Head of caudate nucleus (tissue), 42 donors: ENCODE measurements around the gene DPYSL3.

Experiments used
- DNase-seq, 42 donors: peaks; one replicate each; pipeline versions ENCODE4 v3.0.0 to v3.0.0-alpha.2; 2020 to 2021; ENCODE audit warnings: mixed read lengths in 7 of 42
- intact Hi-C: fragments of 100-400 bp; cut with DNase I; formaldehyde crosslinking; loops from one replicate; pipeline ENCODE4 v1.15.0; 2022

Gene DPYSL3

DNA sequence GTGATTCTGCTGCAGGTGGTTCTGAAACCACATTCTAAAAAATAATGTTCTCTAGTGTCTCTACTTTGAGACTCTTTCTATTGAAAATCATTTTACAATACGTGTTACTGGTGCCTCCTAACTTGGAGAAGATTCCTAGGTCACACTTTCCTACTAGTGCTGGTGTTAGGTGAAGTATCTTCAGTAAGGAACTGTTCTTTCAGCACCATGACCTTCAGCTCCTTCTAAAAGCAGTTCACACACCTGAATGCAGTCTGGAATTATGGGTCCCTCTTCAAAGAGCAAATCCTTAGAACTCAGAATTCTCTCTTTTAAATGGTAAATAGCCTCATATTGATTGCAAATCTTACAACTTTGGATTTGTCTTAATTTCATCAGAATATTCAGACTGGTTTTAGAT, 10.6 kb upstream of the DPYSL3 start:
- DNase-seq = no peak
- intact Hi-C loops = no loop called here

DNA sequence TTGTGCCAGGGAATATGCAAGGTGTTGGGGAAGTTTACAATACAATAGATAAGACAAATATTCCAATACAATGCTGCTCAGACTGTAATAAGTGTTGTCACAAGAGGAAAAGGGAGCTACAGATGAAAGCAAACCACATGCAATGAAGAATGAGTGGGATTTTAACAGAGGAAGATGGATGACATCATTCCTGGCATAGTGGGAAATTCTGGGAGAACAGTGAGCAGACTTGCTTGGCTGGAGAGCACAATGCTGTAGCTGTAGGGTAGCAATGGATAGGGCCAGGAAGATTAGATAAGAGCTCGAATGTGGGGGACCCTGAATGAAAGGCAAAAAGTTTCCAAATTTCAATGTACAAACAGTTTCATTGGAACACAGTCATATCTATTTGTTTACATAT, 9.5 kb upstream of the DPYSL3 start:
- no peak for DNase-seq
- intact Hi-C loops = no loop called here

DNA sequence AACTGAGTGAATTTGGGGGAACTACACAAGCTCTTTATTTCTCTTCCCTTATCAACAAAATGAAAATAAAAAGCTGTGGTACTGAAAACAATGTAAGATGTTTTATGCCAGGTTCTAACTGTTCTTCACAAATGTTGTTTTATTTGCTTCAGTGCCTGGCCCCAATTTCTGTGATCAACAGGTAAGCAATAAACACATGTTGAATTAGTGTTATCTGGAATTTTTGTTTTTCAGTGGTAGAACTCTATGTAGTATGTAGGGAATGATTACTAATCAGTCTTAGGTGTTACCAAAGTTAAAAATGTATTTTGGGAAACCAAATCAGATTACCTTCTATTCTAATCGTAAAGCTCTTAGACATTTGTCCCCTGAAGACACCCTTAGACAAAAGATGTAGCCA, 7.5 kb upstream of the DPYSL3 start:
- intact Hi-C loops = no loop called here

DNA sequence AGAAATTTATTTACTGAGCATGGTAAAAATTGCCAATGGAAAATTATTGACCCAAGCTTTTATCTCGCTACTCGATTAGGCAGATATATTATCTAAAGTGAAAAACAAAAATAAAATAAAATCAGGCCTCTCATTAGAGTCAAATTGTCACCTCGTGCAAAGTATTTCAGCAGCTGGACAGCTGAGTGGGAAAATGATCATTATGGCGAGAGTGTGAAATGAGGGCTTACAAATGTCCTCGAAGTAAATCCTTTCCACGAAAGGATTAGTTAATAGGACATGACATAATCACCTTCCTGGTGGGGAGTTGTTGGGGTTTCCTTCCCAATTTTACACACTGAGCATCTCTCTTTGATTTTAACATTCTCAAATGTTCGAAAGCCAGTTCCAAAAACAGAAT, 5.4 kb upstream of the DPYSL3 start:
- DNase-seq = no peak
- intact Hi-C loops = no loop called here

More for the DNA sequence above, 7.5 kb upstream of the DPYSL3 start:
- no peak for DNase-seq

DNA sequence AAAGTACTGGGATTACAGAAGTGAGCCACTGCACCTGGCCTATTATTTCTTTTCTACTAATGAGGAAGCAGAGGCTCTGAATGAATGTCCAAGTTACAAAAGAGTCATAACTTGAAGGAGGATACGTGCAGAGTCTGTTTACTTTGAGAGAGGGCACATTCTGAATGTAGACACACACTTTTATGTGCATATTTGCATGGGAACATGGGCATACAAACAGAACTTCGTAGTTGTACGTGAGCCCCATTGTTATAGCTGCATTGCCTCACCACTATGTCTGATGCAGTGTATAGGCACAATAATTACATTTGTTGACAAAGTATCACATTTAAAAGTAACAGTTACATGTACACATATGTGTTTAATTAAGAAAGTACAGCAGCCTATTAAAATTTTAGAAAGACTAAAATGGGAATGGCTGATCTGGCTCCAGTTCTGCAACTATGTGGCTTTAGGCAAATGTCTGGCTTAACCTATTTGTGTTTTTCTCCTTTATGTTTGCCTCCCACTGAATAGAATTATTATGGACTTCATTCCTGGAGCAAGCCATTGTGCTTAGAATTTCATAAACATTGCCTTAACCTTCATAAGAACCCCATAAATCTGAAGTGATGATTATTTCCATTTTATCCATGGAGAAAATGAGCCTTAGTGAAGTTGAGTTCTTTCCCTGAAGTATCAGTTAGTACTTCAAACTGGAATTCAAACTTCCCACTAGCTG, 3.0 kb upstream of the DPYSL3 start:
- DNase-seq = no peak
- intact Hi-C loops = no loop called here

DNA sequence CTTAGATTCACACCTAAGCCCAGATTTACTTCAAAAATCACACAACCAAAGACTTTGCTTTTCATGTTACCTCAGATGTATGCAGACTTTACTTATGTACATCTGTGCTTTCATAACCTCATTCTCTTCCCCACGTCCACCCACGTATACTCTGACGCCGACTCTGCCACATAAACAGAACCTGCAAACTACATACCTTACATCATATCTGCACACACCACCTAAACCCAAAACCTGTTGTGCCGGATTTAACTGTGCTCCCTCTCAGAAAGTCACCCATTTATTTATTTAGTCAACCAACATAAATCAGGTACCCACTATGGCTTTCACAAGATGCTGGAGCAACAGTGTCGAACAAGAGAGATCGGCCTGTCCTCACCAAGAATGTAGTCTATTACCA, 1.0 kb upstream of the DPYSL3 start:
- intact Hi-C loops = no loop called here
- no peak for DNase-seq

DNA sequence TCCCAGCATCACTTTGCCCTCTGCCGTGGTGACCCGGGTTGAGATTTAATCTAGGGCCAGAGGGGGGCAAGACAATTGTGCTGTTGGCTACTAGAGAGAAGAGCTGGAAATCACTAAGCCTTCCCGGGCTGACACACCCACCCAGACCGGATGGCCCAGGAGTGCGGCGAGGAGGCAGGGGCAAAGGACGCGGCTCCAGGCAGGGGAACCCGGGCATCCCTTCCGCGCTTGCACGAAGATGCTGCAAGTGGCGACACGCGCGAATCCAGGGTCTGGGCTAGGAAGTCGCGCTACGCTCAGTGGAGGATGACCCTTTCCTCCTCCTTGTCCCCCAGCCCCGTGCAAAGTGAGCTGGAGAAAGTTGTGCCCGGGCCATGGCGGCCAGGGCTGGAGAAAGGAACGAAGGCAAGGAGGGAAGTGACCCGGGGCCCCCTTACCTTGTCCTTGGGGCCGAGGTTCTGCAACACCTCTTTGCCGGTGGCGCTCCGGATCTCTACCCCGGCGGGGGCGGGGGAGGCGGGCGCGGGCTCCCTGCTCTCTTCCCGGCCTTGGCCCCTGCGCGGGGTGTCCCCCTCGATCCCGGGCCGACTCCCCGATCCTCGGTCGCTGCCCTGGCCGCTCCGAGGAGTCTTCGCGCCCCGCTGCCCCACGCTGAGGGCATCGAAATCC, 693 bp downstream of the DPYSL3 start:
- peak in 17 of 42 donors; percentile 4 to 43 (median 12) for DNase-seq
- intact Hi-C loops = no loop called here

DNA sequence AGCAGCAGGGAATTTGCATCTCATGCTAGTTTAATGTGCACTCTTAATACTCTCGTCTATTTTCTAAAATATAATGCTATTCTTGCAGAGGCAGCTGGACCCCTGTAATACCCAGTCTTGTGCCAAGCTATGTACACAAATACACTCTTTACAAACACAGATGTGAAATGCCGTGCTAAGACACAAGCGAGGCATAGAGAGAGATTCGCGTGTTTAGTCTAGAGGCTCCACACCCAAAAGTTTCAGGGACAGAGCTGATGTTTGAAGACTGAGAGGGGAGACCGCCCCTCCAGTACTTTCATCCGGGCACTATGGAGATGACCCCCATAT, 1.2 kb downstream of the DPYSL3 start:
- intact Hi-C loops = no loop called here
- DNase-seq = no peak

DNA sequence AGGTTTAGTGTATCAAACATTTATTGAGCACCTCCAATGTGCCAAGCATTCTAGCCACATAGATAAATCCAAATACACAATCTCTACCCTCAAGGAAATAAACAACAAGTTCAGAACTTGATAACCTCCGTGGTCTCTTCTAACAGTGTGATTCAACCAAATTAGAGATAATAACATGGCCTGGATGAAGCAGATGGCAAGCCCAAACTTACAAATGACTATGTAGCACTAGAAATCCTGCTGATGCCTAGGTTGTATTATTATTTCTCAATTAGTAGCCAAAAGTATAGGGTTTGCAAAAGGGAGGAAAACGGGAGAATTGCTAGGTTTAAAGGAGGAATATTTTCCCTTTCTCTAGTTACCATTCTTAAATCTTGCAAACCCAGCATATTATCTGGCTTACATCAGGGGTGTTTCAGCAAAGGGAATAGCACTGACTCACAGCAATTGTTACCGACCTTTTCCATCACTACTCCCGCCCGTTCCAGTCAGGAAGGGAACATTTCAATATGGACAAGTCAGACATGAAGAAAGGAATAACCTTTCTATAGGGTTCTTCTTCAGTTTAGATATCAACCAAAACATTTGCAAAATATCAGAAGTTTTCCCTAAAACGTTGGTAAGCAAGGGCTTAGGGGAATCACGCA, 2.3 kb downstream of the DPYSL3 start:
- DNase-seq = peak in 1 of 42 donors; percentile 37
- intact Hi-C loops = no loop called here

DNA sequence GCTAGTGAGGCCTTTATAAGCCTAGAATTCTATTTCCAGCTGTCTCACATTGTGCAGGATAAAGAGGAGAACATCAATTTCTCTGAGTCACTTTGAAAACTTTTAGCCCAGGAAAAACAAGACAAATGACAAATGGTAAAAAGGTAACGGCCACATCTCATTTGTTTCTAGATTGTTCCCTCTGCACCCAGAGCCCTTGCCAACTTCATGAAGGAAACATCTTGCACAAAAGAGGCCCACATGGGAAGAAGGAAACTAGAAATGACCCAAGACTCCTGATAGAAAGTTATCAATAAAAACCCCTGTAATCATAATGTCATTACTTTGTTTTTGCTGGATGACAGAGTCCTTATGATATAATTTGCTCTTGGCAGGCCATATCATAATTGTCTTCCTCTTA, 5.3 kb downstream of the DPYSL3 start:
- intact Hi-C loops = no loop called here
- no peak for DNase-seq

DNA sequence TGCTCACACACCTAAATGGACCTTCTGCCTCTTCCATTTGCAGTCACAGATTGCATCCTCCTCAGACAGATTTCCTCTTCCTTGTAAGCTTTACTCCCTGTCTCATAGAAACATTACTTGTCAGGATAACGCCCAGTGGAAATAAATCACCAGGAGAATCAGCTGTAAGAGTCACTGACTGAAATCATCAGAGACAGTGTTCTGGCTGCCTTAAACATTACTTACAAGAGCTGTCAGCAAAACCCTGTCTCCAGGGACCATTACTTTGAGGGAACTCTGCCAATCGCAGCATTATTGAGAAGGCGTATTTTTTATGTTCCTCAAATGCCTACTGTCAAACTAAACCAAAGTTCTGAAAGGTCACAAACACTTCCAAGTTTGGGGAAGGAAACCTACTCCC, 5.9 kb downstream of the DPYSL3 start:
- DNase-seq = no peak
- intact Hi-C loops = no loop called here

DNA sequence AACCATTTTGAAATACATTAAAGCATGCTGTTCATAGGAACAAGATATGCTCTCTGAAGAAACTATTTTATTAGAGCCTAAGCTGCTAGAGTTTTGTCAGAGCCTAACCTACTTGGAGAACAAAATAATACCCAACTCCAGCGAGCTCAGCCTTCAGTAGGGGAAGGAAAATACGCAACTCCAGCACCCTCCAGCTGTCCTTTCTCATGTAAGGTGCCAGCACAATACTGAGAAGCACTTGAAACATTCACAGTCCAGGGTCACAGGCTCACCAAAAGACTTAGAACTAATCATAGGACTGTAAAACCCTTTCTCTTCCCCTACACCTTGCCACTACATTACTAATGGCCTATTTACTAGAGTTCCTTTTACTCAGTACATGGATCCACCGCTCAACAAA, 18.9 kb downstream of the DPYSL3 start:
- DNase-seq = no peak
- intact Hi-C loops = no loop called here

DNA sequence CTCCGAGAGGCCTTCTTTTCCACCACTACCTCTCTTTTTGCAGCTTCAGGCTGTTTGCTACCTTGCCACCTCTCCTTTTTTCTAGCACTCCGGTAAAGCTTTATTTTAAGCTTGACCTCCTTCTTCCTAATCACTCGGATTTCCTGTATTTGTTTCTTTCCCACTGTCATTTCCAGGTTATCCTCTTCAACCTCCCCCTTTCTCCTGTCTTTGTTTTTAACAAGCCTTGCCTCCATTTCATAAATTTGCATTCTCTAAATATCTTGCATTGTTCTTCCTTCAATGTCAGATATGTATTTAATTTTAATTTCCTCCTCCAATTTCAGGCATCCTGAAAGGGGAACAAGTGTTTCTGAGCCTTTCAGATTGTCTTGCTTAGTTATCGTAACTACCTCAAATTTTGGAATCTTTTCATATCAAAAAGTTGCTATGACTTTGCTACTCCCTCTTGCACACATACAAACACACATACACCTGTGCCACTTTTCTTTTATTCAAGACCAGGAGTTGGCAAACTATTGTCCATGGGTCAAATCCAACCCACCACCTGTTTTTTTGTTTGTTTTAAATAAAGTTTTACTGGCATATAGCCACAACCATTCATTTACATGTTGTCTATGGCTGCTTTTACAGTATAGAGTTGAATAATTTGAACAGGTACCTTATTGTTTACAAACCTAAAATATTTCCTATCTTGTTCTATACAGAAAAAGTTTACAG, 22.7 kb downstream of the DPYSL3 start:
- intact Hi-C loops = no loop called here
- no peak for DNase-seq

DNA sequence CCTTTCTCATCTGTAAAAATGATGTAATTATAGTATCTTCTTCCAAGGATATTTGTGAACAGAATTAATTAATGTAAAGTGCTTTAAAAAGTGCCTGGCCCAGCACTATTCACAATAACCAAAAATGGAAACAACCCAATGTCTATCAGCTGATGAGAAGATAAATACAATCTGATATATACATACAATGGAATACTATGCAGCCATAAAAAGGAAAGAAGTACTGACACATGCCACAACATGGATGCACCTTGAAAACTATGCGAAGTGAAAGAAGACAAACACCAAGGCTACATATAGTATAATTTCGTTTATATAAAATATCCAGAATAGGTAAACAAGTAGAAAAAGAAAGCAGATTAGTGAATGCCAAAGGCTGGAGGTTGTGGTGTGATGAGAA, 24.1 kb downstream of the DPYSL3 start:
- no peak for DNase-seq
- intact Hi-C loops = no loop called here

DNA sequence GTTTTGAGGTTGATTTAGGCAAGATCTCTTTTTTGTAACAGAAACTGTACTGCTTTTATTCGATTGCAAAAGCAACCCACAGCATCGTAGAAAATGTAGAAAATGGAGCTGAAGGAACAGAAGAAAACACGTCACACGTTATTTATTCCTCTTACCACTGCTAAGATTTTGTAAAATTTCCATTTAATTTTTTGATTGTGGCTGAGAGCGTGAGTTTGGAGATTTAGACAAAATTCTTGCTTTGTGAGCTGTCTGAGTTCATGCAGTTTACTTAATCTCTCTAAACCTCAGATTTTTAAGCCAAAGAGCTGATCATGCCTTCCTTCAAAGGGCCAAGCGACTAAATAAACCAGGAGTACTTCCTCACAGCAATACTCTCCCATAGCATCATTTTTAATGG, 24.8 kb downstream of the DPYSL3 start:
- DNase-seq = no peak
- intact Hi-C loops = no loop called here

DNA sequence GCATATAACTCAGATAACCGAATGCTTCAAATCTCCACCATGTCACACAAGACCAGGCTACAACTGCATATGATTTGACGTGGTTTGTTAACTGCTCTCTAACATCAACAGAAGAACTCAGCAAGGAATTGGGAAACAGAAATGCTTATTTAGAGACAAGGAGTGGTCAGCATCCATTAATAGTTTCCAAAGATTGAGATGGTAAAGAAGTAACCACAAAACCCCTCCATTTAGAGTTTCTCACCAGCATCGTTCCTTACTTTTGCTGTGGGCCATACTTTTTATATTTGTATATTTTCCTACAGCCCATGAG, 25.2 kb downstream of the DPYSL3 start:
- no peak for DNase-seq
- intact Hi-C loops = no loop called here

DNA sequence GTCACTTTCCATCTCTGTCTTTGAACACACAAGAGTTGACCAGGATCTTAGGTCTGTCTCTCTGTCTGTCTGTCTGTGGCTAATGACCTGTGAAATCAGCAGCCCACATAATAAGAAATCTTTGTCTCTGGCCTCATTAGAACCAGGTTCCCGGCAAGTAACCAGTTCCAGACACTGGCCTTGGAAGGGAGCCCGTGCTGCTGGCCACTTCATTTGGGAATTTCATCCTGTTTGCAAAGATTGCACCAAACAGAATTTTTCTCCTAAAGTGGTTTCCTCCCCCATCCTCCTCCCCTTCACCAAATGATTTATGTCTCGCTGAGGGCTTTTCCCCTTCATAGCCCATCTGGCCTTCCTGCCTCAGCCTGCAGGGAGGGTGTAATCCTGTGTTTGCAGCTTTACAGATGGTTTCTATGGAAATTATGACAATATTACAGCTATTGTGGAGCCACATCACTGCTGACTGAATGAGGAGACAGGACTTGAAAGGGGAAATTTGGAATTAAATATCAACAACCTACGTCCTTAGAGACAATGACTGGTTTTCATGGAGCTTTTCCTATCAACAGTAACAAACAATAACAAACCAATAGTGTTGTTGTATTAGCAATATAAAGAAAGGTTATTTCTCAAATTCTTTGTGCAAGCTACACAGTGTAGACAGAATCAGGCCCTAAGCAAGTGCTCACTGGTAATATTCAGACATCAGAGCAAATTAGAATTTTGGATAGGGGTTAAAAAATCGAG, 25.7 kb downstream of the DPYSL3 start:
- intact Hi-C loops = no loop called here
- peak in 16 of 42 donors; percentile 11 to 63 (median 30) for DNase-seq

DNA sequence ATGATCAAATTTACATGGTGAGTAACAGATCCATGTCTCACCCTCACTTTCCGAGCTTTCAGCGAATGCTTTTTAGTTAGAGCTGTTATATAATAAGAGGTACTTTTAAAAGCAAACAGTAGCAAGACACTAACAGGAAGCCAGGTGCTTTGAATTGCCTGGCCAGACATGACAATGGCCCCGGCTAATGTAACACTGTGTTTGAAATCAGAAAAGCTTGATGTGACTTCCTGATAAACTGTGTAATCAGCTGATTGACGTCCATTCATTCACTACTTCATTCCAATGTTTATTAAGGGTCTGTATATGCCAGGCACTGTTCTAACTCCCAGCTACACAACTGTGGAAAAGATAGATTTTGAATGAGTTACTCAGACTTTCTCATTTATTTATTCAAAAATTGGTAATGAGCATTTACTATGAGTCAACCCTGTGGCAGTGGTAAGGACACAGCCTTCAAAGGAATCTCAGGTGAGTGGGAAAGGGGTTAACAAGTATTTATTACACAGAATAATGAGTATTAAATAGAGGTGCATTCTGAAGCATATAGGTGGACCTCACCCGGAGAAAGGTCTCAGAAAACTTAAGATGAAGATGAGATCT, 26.6 kb downstream of the DPYSL3 start:
- DNase-seq = no peak
- intact Hi-C loops = no loop called here

DNA sequence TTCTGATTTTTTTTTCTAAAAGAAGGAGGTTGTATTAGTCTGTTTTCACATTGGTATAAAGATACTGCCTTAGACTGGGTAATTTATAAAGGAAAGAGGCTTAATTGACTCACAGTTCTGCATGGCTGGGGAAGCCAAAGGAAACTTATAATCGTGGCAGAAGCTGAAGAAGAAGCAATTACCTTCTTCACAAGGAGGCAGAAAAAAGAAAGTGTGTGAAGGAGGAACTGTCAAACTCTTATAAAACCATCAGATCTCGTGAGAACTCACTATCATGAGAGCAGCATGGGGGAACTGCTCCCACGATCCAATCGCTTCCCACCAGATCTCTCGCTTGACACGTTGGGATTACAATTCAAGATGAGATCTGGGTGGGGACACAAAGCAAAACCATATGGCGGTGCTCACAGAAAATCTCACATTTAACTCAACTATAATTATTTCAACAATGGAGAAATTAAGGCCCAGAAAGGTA, 27.1 kb downstream of the DPYSL3 start:
- intact Hi-C loops = no loop called here
- no peak for DNase-seq
